22Rv1 (cell line): ENCODE results near the gene NUCKS1.

ENCODE experiments used
- CTCF ChIP-seq: fragments of 450-650 bp; IDR thresholded peaks from 2 replicates; pipeline ENCODE4 v1.5.1; 2017; ENCODE audit warnings: mild to moderate bottlenecking
- ZFX ChIP-seq: fragments of 450-650 bp; IDR thresholded peaks from 2 replicates; pipeline ENCODE4 v1.6.1; 2017; ENCODE audit warnings: antibody characterized with exemption, borderline replicate concordance

GRCh38 chr1:205743977-205744376, 6.0 kb downstream of the NUCKS1 start:
- TF ChIP-seq CTCF (no peak), ZFX (no peak)
